GM19035 (cell line): Measurements from ENCODE around the gene HAVCR1.

Source experiments
- ATAC-seq: cut with Tn5 transposase; IDR thresholded peaks from one replicate; pipeline ENCODE4 v1.9.1; 2021; ENCODE audit not compliant: unreplicated experiment

The HAVCR1 gene

GRCh38 chr5:157004893-157005551, 53.9 kb downstream of the HAVCR1 start:
- no peak for ATAC-seq

GRCh38 chr5:156991714-156992113, 67.2 kb downstream of the HAVCR1 start:
- no peak for ATAC-seq

- no peak for ATAC-seq
Measured at GRCh38 chr5:156984064-156984463, 74.9 kb downstream of the HAVCR1 start.

- ATAC-seq: no peak
Measured at GRCh38 chr5:156981481-156981880, 77.4 kb downstream of the HAVCR1 start.
